DND-41 (cell line): Measurements from ENCODE around the gene ALDH6A1.

Experiments
- CTCF ChIP-seq: IDR thresholded peaks from 2 replicates; pipeline ENCODE4 v1.5.1; 2012; ENCODE audit warnings: borderline replicate concordance, low read length, moderate library complexity, mild to moderate bottlenecking; ENCODE audit not compliant: poor library complexity, severe bottlenecking; ENCODE audit errors: extremely low read depth
- EZH2 ChIP-seq: IDR thresholded peaks from 3 replicates; pipeline ENCODE4 v1.6.1; 2012; ENCODE audit warnings: borderline replicate concordance, low read depth, mild to moderate bottlenecking, moderate library complexity, low read length, inconsistent platforms; ENCODE audit not compliant: severe bottlenecking

- TF ChIP-seq CTCF = no peak
- no peak for TF ChIP-seq EZH2
Measured at GRCh38 chr14:74109369-74109768, 25.1 kb upstream of the ALDH6A1 start.
